CD4-positive, alpha-beta T cell treated with Interleukin-15 for 1 hour (primary cell): ENCODE measurements around the gene TNRC6C.
"Not testable (repeated sequence)": the region's sequence is repeated elsewhere in the genome, so short reads cannot be mapped to it uniquely, and the experiment has no call there.

Experiments used
- DNase-seq: peaks from one replicate; pipeline ENCODE4 v3.0.0-alpha.2; 2020

The TNRC6C gene

DNA sequence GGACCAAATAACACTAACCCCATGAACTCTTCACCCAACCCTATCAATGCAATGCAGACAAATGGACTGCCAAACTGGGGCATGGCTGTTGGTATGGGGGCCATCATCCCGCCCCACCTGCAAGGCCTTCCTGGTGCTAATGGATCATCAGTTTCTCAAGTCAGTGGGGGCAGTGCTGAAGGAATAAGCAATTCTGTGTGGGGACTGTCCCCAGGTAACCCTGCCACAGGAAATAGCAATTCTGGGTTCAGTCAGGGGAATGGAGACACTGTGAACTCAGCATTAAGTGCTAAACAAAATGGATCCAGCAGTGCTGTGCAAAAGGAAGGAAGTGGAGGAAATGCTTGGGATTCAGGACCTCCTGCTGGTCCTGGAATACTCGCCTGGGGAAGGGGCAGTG is 91.1 kb downstream of the TNRC6C start:
- no peak for DNase-seq

DNA sequence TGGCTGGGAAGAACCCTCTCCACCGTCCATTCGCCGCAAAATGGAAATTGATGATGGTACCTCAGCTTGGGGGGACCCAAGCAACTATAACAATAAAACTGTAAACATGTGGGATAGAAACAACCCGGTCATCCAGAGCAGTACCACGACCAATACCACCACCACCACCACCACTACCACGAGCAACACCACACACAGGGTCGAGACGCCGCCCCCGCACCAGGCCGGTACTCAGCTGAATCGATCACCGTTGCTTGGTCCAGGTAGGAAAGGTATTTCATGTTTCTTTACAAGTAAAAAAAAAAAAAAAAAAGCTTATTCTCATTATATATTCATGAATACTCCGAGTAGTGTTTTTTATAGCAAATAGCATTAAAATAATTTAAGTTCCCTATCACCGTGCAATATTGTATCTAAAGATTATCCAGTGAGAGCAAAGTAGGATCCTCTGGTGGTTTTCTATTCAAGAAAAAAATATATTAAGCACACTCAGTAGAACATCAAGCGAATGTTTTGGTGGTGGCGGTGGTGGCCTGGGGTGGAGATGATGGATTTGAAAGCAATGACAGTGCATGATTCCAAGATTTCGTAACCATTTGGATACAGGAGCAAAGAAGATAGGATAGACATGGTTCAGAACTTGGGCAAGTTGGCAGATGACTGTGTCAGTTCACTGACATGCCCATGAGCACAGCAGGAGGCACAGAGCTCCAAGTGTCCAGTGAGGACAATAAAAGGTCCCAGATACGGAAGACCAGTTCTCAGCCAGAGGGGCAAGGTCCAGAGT is 92.9 kb downstream of the TNRC6C start:
- DNase-seq, result no peak

DNA sequence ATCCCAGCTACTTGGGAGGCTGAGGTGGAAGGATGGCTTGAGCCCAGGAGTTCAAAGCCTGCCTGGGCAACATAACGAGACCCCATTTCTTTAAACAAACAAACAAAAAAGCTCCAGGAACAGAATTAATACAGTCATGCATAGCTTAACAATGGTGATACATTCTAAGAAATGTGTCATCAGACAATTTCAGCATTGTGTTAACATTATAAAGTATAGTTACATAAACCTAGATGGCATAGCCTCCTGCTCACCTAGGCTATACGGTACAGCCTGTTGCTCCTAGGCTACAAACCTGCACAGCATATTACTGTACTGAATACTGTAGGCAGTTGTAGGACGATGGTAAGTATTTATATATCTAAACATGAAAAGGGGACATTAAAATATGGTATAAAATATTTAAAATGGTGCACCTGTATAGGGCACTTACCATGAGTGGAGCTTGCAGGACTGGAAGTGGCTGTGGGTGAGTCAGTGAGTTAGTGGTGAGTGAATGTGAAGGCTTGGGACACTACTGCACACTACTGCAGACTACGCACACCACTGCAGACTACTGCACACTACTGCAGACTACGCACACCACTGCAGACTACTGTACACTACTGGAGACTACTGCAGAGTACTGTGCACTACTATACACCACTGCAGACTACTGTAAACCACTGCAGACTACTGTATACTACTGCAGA is 95.4 kb downstream of the TNRC6C start:
- no peak for DNase-seq

DNA sequence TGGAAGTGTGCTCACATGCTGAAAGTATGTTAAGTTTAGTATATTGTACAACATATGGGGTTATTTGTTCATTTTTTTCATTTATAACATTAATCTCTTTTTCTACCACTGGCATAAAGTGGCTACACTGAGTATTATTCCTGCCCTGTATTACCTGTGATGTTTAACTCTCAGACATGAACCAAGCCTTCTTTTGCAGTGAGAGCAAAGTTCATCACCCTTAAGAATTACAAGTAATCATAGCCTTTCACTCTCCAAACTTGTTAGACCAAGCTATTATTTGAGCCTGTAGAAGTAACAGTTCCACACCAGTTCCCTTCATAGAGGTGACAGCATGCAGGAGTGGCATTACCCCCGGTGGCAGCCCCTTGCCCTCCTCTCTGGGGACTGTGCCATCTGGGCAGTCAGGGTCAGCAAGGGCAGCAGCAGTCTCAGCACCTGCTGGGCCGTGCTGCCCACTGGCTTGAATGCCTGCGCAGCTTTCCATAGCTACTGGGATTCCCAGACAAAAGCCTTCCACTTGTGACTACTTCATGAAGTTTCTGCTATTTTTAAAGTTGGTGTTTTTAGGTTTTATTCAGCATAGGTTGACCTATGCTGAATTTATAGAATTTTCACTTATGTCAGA is 98.7 kb downstream of the TNRC6C start:
- no peak for DNase-seq

DNA sequence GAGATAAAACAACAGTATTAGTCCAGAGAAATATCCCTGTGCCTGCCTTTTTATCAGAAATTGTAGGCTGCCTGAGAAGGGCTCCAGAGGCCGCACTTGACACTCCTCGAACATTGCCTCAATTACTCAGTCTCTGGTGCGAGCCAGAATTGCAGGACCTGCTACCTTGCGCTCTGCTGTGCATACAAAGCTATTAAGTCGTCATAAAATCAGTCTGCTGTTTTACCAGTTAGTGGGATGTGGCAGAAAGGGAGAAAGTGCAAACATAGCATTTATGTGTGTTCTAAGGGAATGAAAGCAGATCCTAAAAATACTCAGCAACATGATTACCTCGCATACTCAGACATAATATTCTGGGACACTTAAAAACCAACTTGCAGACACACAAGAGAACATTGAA is 99.5 kb downstream of the TNRC6C start:
- DNase-seq, result no peak

DNA sequence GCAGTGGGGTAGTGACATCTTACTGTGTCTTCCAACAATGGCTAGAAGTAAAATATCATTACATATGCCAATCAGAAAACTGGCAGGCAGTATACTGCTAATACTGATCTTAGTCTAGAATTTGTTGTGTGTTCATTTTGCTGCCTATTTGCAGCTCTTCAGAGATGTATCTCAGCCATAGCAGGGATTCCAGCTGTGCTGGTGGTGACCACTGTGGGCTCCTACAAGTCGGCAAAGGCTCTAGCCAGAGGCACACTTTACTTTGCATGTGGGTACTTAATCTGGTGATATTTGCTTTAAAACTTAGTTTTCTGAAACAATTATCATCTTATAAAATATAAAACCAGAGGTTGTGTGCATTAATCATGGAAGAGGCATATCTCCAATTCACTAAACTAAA is 100.1 kb downstream of the TNRC6C start:
- DNase-seq, result no peak

DNA sequence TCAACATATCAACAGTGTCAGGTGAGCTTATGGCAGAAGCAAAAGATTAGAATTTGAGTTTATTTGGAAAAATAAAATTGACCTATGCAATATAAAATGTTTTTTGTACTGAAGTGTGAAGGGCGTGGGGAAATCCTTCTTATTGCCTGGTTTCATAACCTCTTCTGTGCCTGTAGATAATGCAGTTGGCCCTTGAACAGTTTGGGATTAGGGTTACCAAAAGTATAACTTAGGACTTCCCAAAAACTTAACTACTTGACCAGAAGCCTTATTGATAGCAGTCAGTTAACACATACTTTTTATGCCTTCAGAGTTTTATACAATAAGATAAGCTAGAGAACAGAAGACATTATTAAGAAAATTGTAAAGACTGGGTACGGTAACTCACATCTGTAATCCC is 104.1 kb downstream of the TNRC6C start:
- no peak for DNase-seq

DNA sequence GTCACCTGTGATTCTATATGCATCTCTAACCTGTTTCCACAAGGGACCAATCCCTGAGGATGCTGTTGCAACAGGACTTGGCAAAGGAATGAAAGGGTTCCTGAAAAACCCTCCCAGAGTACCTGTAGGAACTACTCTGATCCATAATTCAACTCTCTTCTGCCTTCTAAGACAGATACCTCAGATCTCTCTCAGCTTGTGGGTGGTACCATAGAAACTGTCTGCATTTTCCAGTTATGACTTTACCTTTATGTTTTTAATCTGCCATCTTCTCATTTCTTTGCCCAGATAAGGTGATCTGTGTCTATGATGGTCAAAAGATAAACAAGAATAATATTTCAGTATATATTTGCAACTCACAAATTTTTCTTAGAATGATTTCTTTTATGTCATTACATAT is 105.0 kb downstream of the TNRC6C start:
- no peak for DNase-seq

DNA sequence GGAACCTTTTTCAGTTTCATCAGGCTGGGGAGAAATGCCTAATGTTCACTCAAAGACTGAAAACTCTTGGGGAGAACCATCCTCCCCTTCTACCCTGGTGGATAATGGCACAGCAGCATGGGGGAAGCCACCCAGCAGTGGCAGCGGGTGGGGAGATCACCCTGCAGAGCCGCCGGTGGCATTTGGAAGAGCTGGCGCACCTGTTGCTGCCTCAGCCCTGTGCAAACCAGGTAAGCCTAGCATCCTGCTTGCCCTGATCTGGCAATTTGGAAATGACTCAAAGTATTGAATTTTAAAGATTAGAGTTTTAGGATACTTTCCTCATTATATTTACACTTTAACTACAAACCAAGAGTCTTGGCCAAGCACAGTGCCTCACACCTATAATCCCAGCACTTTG is 106.2 kb downstream of the TNRC6C start:
- no peak for DNase-seq

DNA sequence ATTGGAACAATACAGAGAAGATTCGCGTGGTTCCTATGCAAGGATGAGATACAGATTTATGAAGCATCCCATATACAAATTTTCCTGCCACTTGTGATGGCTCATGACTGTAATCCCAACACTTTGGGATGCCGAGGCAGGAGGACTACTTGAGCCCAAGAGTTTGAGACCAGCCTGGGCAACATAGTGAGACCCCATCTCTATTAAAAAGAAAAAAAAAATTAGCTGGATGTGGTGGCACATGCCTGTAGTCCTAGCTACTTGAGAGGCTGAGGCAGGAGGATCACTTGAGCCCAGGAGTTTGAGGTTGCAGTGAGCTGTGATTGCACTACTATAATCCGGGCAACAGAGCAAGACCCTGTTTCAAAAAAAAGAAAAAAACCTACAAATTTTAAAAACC is 108.5 kb downstream of the TNRC6C start:
- not testable (repeated sequence) for DNase-seq

DNA sequence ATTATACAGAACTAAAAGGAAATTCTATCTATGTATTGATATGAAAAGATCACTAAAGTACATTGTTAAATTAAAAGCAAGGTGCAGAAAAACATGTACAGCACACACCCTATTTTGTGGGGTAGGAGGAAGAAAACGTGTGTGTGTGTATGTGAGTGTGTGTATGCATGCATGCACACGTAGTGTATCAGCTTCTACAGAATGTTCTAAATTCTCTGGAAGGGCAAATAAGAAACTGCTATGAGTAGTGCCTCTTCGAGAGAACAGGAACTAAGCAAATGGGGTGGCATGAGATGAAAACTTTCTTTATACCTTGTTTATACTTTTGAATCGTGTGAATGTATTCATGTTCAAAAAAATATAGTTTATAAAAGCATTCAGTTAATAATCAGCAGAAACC is 111.2 kb downstream of the TNRC6C start:
- DNase-seq, result no peak

DNA sequence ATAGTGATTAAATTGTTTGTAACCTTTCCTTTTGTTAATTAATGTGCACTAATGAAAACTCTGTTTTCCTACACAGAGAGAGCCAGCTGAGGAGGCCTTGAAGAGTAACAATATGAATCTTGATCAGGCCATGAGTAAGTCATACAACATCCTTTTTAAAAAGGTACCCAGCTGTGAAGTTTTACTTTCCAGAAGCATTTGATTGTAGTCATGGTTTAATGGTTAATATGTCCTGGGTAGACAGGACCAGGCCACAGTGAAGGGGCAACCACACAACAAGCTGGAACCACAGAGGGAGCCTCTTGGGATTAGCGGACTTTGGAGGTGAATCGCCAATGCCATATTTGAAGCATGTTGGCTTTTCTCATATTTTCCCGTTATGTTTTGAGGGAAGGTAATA is 114.5 kb downstream of the TNRC6C start:
- no peak for DNase-seq

DNA sequence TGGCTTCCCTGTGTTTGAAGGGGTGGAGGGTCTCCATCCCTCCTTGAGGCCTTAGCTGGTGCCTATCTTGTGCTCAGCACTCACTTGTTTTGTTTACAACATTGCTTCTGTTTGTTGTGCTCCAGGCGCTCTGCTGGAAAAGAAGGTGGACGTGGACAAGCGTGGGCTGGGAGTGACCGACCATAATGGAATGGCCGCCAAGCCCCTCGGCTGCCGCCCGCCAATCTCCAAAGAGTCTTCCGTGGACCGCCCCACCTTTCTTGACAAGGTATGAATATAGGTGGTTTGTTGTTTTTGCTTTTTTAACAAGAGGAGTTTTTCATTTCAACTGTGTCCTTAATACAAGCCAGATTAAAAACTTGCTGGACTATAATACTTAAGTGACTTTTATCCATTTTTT is 116.5 kb downstream of the TNRC6C start:
- no peak for DNase-seq

DNA sequence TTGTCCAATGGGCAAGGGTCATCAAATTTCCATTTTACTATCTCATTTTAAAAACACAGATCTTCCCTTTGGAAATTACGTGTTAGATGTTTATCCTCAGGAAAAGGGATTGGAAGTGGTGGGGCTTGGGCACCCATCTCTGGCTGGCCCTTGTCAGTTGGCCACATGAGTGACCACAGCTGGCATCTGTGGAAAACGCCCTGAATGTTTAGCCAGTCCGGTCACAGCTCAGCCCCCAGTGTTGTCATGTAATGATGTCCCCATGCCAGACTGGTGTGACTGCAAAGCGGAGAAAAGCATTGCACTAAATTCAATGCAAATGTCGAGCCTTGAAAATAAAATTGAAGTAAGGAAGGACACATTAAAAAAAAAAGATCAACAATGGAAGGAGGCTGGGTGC is 117.0 kb downstream of the TNRC6C start:
- DNase-seq, result no peak

DNA sequence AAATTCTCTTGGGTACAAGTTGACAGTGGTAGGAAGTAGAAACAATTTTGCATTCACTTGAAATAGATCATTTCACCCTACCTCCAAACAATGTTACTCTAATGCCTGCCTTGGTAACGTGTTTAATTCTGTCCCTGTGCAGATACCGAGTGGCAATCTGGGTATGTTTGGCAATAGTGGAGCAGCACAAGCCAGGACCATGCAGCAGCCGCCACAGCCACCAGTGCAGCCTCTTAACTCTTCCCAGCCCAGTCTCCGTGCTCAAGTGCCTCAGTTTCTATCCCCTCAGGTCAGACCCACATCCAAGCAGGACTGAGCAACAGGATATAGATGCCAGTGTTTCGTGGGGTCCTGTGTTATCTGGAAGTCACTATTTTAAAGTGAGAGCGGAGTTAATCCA is 120.8 kb downstream of the TNRC6C start:
- no peak for DNase-seq

DNA sequence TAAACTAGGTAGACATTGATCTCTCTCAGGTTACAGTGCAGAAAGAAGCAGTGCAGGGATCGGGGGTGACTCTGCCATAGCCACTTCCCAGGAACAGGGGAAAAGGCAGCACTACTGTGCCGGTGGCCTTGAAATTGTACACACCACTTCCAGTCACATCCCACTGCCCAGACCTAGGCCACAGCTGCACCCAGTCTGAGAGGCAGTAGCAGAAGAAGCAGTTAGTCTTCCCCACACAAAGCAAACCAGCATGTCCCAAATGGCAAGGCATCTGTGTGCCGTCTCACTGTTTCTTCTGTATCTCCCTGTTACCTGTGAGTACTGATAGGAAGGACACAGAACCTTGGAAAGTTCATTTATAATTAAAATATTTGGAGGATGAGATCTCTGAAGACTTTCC is 123.0 kb downstream of the TNRC6C start:
- no peak for DNase-seq

DNA sequence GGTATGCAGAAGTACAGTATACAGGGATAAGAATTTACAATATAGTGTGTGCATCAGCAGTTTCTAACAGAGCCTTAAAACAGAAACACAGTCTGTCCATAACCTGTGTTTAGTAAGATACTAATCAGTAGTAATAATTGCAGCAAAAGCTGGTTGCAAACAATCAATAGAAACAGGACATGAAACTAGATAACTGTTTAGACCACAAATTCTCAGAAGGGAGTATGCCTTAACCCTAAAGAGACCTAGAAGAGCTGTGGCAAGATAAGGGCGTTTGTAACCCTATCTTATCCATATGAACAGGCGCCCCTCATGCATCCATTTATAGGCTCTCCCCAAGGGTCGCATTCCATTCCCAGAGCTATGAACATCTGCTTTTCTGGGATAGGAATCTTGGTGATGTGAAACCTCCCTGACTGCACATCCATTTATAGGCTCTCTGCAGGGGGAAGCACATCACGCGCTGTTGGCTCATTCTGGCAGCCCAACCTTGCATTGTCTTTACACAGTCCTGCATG is 123.9 kb downstream of the TNRC6C start:
- not testable (repeated sequence) for DNase-seq

DNA sequence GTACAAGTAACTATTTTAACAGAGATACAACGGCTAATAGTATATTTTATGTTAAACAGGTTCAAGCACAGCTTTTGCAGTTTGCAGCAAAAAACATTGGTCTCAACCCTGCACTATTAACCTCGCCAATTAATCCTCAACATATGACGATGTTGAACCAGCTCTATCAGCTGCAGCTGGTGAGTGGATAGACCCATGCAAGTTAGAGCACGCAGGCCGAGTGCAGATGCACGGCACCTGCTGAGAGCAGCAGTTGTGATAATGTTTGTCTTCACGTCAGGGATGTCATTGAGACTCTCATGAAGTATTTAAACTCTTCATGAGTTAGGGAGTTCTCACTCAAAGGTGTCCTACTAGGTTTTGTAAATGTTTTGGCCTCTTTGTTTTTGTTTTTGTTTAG is 124.5 kb downstream of the TNRC6C start:
- DNase-seq, result no peak

DNA sequence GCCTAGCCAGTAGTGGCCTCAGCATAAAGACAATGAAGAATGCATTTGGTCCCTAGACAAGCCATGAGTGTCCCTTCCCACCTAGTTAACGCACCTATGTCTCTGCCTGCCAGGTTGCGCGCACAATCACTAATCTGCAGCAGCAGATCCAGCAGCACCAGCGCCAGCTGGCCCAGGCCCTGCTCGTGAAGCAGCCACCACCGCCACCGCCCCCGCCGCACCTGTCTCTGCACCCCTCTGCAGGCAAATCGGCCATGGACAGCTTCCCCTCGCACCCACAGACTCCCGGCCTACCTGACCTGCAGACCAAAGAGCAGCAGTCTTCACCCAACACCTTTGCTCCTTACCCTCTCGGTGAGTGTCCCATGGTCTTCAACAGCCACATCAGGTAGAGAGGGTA is 128.2 kb downstream of the TNRC6C start:
- no peak for DNase-seq

DNA sequence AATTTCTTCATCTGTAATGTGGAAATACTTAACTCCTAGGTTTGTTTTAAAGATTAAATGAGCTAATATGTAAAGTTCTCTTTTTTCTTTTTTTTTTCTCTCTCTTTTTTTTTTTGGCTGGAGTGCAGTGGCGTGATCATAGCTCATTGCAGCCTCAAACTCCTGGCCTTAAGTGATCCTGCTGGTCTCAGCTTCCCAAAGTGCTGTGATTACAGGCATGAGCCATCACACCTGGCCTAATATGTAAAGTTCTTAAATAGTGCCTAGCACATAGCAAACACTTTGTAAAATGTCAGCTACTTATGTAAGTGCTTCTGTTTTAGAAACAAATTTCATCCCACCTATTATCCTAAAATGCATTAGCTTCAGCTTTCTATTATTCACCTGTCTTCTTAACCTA is 130.0 kb downstream of the TNRC6C start:
- no peak for DNase-seq

DNA sequence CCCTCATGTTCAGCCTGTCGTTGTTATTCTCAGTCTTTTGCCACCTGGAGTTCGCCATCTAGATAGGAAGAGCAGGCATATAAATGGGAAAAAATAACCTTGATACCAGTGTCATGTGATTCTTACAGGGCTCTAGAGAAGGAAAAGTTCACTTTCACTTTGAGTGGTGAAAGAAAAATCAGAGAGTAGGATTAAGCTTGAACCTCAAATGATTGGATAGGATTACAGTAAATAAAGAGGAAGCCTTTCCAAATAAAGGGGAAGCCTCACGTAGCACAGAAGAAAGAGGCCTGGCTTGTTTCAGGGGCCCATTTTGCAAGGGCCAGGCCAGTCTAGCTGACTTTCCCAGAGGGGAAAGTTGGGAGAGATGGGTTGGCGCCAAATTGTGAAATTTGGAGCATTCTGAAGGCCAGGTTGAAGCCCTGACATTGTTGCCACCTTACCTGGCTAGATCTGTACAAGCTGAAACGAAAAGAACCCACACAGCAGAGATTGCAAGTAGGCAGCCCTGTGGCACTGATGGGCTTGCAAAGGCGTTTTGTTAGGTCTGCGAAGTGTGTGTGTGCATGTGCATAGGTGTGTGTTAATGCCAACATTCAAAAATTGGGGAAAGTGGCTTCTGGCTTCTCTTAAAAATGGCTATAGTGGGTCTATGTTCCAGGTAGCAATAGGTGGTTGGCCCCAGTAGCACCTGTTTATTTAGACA is 131.2 kb downstream of the TNRC6C start:
- DNase-seq, result no peak

DNA sequence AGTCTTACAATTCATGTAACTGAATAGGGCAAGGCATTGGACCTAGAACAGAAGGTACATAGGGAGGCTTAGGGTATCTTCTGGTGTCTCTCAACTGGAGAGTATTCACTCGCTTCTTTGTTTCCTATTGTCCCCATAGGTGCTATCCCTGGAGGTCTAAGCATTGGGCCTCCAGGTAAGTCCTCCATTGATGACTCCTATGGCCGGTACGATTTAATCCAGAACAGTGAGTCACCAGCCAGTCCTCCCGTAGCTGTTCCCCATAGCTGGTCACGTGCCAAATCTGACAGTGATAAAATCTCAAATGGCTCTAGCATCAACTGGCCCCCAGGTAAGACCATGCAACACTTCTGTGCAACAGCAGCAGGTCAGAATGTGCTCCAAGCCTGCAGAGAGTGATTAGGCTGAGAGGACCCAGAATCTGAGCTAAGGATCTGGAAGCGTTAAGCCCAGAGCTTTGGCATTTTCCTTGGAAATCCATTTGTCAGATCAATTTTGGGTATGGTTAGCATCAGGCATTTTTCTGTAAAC is 134.4 kb downstream of the TNRC6C start:
- no peak for DNase-seq

DNA sequence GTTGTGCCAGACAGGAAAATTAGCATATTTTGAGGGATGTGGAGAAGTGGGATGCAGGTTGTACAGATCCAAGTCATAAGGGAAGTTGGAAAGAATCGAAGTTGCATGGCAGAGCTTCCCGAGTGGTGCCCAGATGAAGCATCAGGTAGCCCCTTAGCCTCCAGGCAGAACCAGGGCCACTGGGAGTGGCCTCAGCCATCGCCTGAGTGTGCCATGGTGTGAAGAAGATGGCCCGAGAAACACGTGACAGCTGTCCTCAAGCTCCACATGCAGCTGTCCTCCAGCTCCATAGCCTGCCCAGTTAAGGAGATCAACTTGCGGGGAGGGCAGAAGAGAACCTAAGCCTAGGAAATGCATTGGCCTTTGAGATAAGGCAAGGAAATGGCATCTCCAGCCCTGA is 136.5 kb downstream of the TNRC6C start:
- DNase-seq, result no peak
